ENCODE data around the gene CTIF. TPM values are rescaled to one million over a fixed set of nuclear protein-coding genes. Genes with fewer than 3 reads are reported as not detected.

CTIF gene
- total and polyA plus RNA-seq, 2 experiments from 2014 or later: 8.6 to 14.4 TPM

DNA sequence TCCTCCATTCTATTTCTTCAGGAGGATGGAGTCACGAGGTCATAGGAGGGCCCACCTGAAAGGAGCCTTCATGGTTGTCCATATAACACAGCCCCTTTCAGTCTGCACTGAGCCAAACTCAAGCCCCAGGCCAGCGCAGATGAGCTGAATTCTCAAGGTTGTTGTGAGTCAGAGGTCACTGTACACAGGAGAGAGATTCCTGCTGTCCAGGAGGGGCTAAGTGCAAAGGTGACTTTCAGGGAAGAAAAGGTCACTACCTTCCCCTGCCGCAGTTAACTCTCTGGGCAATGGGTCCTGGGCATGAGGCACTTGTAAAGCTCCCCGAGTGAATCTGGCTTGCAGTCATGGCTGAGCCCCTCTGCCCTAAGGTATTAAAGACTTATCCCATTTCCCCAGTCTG lies 150.7 kb downstream of the CTIF start (continued):
- TF ChIP-seq, protein P1, sequence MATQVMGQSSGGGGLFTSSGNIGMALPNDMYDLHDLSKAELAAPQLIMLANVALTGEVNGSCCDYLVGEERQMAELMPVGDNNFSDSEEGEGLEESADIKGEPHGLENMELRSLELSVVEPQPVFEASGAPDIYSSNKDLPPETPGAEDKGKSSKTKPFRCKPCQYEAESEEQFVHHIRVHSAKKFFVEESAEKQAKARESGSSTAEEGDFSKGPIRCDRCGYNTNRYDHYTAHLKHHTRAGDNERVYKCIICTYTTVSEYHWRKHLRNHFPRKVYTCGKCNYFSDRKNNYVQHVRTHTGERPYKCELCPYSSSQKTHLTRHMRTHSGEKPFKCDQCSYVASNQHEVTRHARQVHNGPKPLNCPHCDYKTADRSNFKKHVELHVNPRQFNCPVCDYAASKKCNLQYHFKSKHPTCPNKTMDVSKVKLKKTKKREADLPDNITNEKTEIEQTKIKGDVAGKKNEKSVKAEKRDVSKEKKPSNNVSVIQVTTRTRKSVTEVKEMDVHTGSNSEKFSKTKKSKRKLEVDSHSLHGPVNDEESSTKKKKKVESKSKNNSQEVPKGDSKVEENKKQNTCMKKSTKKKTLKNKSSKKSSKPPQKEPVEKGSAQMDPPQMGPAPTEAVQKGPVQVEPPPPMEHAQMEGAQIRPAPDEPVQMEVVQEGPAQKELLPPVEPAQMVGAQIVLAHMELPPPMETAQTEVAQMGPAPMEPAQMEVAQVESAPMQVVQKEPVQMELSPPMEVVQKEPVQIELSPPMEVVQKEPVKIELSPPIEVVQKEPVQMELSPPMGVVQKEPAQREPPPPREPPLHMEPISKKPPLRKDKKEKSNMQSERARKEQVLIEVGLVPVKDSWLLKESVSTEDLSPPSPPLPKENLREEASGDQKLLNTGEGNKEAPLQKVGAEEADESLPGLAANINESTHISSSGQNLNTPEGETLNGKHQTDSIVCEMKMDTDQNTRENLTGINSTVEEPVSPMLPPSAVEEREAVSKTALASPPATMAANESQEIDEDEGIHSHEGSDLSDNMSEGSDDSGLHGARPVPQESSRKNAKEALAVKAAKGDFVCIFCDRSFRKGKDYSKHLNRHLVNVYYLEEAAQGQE (IDR thresholded peaks at IDR 0.05; ENCODE audit: unreplicated experiment): no peak
- TF ChIP-seq EZH2 (IDR thresholded peaks at IDR 0.05; ENCODE audit: low read depth, unreplicated experiment) (no peak), CREB1 (CRISPR knock-in tag; IDR thresholded peaks at IDR 0.05; ENCODE audit: low read depth) (no peak)

DNA sequence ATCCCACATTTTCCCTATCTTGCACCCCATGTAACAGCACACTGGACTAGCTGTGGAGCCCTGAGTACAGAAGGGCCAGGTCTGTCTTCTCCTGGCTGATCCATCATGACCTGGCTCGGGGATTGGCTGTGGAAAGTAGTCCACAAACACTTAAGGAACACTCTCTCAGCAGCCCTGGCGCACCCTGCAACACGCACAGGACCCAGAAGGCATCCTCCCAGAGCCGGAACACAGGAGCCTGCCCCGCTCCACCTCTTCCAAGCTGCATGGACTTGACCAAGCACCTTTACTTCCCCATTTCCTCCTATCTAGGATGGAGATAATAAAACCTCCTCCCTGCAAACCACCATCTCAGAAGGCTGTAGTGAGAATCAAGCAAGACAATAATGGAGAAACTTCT lies 151.7 kb downstream of the CTIF start:
- Histone ChIP-seq H3K36me3 (ENCODE audit: insufficient read depth) (peaks cover 4% of the 10 kb centered on the region; the same call in 1 of the 2 replicates), H3K27ac (ENCODE audit: low read depth) (no peak overlapping the region), H3K27me3 (ENCODE audit: insufficient read depth) (no peaks in the 10 kb centered on the region), H3K4me2 (no peak overlapping the region), H3F3A (replicated peaks; ENCODE audit: low read depth) (no peaks in the 10 kb centered on the region), H4K20me1 (replicated peaks; ENCODE audit: insufficient read depth) (no peaks in the 10 kb centered on the region), H3K79me2 (replicated peaks; ENCODE audit: insufficient read depth) (no peaks in the 10 kb centered on the region), H2AFZ (no peak overlapping the region), H3K9me2 (ENCODE audit: insufficient read depth) (0 out of 2 replicates have a peak, but pooled peaks cover 4% of the 10 kb centered on the region), H3K4me3 (no peak overlapping the region), H3K4me1 (ENCODE audit: insufficient read depth) (no peaks in the 10 kb centered on the region)
- no peak overlapping the region; the same call in 1 of the 2 replicates for H3K27ac Mint-ChIP-seq
- ATAC-seq: no peak
- peaks cover 2% of the 10 kb centered on the region for H3K27me3 Mint-ChIP-seq (ENCODE audit: insufficient read depth, low read depth, poor library complexity)
- H3K36me3 Mint-ChIP-seq (ENCODE audit: low read depth): peaks cover 4% of the 10 kb centered on the region; the same call in 1 of the 3 replicates
- H3K4me3 Mint-ChIP-seq: no peak overlapping the region
- no peak for DNase-seq (ENCODE audit: low spot score)
- no peaks in the 10 kb centered on the region for H3K9me3 Mint-ChIP-seq
- peaks cover under 1% of the 10 kb centered on the region for H3K4me1 Mint-ChIP-seq
- TF ChIP-seq CREB1 (CRISPR knock-in tag; IDR thresholded peaks at IDR 0.05; ENCODE audit: low read depth) (no peak), EZH2phosphoT487 (IDR thresholded peaks at IDR 0.05; ENCODE audit: unreplicated experiment) (no peak), POLR2AphosphoS5 (IDR thresholded peaks at IDR 0.05; ENCODE audit: low read depth) (no peak), STAT1 (IDR thresholded peaks at IDR 0.05; ENCODE audit: unreplicated experiment) (no peak), ZNF114 (CRISPR knock-in tag; IDR thresholded peaks at IDR 0.05) (no peak), JUNB (IDR thresholded peaks at IDR 0.05; ENCODE audit: unreplicated experiment) (no peak), NANOG (IDR thresholded peaks at IDR 0.05; ENCODE audit: borderline replicate concordance) (no peak), EZH2 (IDR thresholded peaks at IDR 0.05; ENCODE audit: low read depth, unreplicated experiment) (no peak), ZNF331 (CRISPR knock-in tag; IDR thresholded peaks at IDR 0.05; ENCODE audit: low read depth) (no peak)
- TF ChIP-seq, protein P1 (IDR thresholded peaks at IDR 0.05; ENCODE audit: unreplicated experiment): no peak
- TF ChIP-seq, protein P2, sequence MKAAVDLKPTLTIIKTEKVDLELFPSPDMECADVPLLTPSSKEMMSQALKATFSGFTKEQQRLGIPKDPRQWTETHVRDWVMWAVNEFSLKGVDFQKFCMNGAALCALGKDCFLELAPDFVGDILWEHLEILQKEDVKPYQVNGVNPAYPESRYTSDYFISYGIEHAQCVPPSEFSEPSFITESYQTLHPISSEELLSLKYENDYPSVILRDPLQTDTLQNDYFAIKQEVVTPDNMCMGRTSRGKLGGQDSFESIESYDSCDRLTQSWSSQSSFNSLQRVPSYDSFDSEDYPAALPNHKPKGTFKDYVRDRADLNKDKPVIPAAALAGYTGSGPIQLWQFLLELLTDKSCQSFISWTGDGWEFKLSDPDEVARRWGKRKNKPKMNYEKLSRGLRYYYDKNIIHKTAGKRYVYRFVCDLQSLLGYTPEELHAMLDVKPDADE (IDR thresholded peaks at IDR 0.05): no peak
